ENCODE data around the gene PRKD1. TPM values are rescaled to one million over a fixed set of nuclear protein-coding genes. Genes with fewer than 3 reads are reported as not detected.

The PRKD1 gene
- total RNA-seq, 1 donor from 2014 or later = 0.54 TPM

GRCh38 chr14:29752221-29752923, 175.3 kb downstream of the PRKD1 start:
- Mint-ChIP-seq H3K27me3 (ENCODE audit: unreplicated experiment) (no peaks in the 10 kb centered on the region), H3K9me3 (ENCODE audit: unreplicated experiment) (no peaks in the 10 kb centered on the region), H3K36me3 (ENCODE audit: unreplicated experiment) (no peaks in the 10 kb centered on the region), H3K4me1 (ENCODE audit: low read depth, unreplicated experiment) (no peaks in the 10 kb centered on the region), H3K27ac (ENCODE audit: unreplicated experiment) (no peak overlapping the region), H3K4me3 (ENCODE audit: unreplicated experiment) (no peak overlapping the region)
- TF ChIP-seq CTCF (IDR thresholded peaks at IDR 0.05; ENCODE audit: partially characterized antibody, unreplicated experiment) = no peak
- DNase-seq = no peak

GRCh38 chr14:29749829-29750228, 177.8 kb downstream of the PRKD1 start:
- H3K4me3 Mint-ChIP-seq (ENCODE audit: unreplicated experiment) = no peak overlapping the region
- no peak for TF ChIP-seq CTCF (IDR thresholded peaks at IDR 0.05; ENCODE audit: partially characterized antibody, unreplicated experiment)
- no peak overlapping the region for H3K27ac Mint-ChIP-seq (ENCODE audit: unreplicated experiment)
- H3K27me3 Mint-ChIP-seq (ENCODE audit: unreplicated experiment) = no peaks in the 10 kb centered on the region
- H3K9me3 Mint-ChIP-seq (ENCODE audit: unreplicated experiment) = no peaks in the 10 kb centered on the region
- H3K36me3 Mint-ChIP-seq (ENCODE audit: unreplicated experiment) = no peaks in the 10 kb centered on the region
- DNase-seq = no peak
- no peaks in the 10 kb centered on the region for H3K4me1 Mint-ChIP-seq (ENCODE audit: low read depth, unreplicated experiment)

- no peaks in the 10 kb centered on the region for H3K36me3 Mint-ChIP-seq (ENCODE audit: unreplicated experiment)
- H3K9me3 Mint-ChIP-seq (ENCODE audit: unreplicated experiment) = no peaks in the 10 kb centered on the region
- no peak for TF ChIP-seq CTCF (IDR thresholded peaks at IDR 0.05; ENCODE audit: partially characterized antibody, unreplicated experiment)
- H3K4me1 Mint-ChIP-seq (ENCODE audit: low read depth, unreplicated experiment) = no peaks in the 10 kb centered on the region
- no peak for DNase-seq
- H3K27me3 Mint-ChIP-seq (ENCODE audit: unreplicated experiment) = no peaks in the 10 kb centered on the region
- no peak overlapping the region for H3K27ac Mint-ChIP-seq (ENCODE audit: unreplicated experiment)
- H3K4me3 Mint-ChIP-seq (ENCODE audit: unreplicated experiment) = no peak overlapping the region
Observed at GRCh38 chr14:29749327-29749726, 178.3 kb downstream of the PRKD1 start.

GRCh38 chr14:29745863-29746262, 181.8 kb downstream of the PRKD1 start:
- TF ChIP-seq CTCF (IDR thresholded peaks at IDR 0.05; ENCODE audit: partially characterized antibody, unreplicated experiment) = no peak
- H3K4me1 Mint-ChIP-seq (ENCODE audit: low read depth, unreplicated experiment) = peaks cover 7% of the 10 kb centered on the region
- H3K4me3 Mint-ChIP-seq (ENCODE audit: unreplicated experiment) = no peak overlapping the region
- DNase-seq = no peak
- no peaks in the 10 kb centered on the region for H3K9me3 Mint-ChIP-seq (ENCODE audit: unreplicated experiment)
- no peaks in the 10 kb centered on the region for H3K36me3 Mint-ChIP-seq (ENCODE audit: unreplicated experiment)
- H3K27me3 Mint-ChIP-seq (ENCODE audit: unreplicated experiment) = peaks cover 4% of the 10 kb centered on the region
- no peak overlapping the region for H3K27ac Mint-ChIP-seq (ENCODE audit: unreplicated experiment)

- Mint-ChIP-seq H3K27me3 (ENCODE audit: unreplicated experiment) (peaks cover 4% of the 10 kb centered on the region), H3K4me3 (ENCODE audit: unreplicated experiment) (no peak overlapping the region), H3K9me3 (ENCODE audit: unreplicated experiment) (no peaks in the 10 kb centered on the region), H3K36me3 (ENCODE audit: unreplicated experiment) (no peaks in the 10 kb centered on the region), H3K27ac (ENCODE audit: unreplicated experiment) (no peak overlapping the region), H3K4me1 (ENCODE audit: low read depth, unreplicated experiment) (peaks cover 7% of the 10 kb centered on the region)
- no peak for TF ChIP-seq CTCF (IDR thresholded peaks at IDR 0.05; ENCODE audit: partially characterized antibody, unreplicated experiment)
- no peak for DNase-seq
Observed at GRCh38 chr14:29743531-29743930, 184.1 kb downstream of the PRKD1 start.

Measured in glutamatergic neuron (in vitro differentiated cells).